HCT116 (cell line): ENCODE results near the gene PRKAG3. TPM values are rescaled to one million over a fixed set of nuclear protein-coding genes. Genes with fewer than 3 reads are reported as not detected.

Experiments
- ATAC-seq: fragments of 200-7000 bp; cut with Tn5 transposase; 2 replicates; pipeline ENCODE4 v1.9.1; 2020; ENCODE audit warnings: mild to moderate bottlenecking, moderate library complexity
- BruUV-seq: library from RNA; stranded (reverse); fragments of 400-500 nt; replicated peaks from 2 replicates; lab custom pipeline; 2021; lab: Mats Ljungman, UMichigan
- CTCF ChIA-PET: fragments of 300-600 bp; sonication (Branson Sonifier 250); formaldehyde crosslinking; loops from one replicate; lab custom pipeline; 2021; ENCODE audit warnings: antibody characterized with exemption; lab: Charles Lee
- POLR2A ChIA-PET: fragments of 300-600, 350-600 bp; sonication (Branson Sonifier 250); formaldehyde crosslinking; loops from one replicate; lab custom pipeline; 2021; ENCODE audit warnings: antibody characterized with exemption; lab: Charles Lee
- RAD21 ChIA-PET, 2 experiments: fragments of 300-600 bp; sonication (Branson Sonifier 250); formaldehyde crosslinking; loops; one replicate each; lab custom pipeline; 2023; ENCODE audit warnings: low total read pairs in 2 of 2; ENCODE audit not compliant: uncharacterized antibody in 2 of 2, unreplicated experiment in 2 of 2, low non-redundant PET in 1 of 2; lab: Charles Lee
- DNase-seq: peaks from one replicate; pipeline ENCODE4 v3.0.0-alpha.2; 2010; ENCODE audit warnings: low read depth, low spot score
- H2AFZ ChIP-seq: fragments of 200-600 bp; shearing (Covaris generic), sonication (generic); 2 replicates; pipeline ENCODE4 v1.6.1; 2017; ENCODE audit warnings: low read depth, mixed run types, mixed read lengths, antibody characterized with exemption, low read length; ENCODE audit not compliant: poor library complexity, severe bottlenecking
- H3K27ac ChIP-seq: 2 replicates; pipeline ENCODE4 v1.5.1; 2012; ENCODE audit warnings: low read depth, low read length
- H3K27me3 ChIP-seq: fragments of 200-600 bp; sonication (generic); 2 replicates; pipeline ENCODE4 v1.6.1; 2016; ENCODE audit warnings: mixed run types, low read length, mixed read lengths; ENCODE audit not compliant: insufficient read depth
- H3K36me3 ChIP-seq, 2 experiments: fragments of 200-500 bp in 1 of 2; fragments of 200-600 bp in 1 of 2; sonication (Bioruptor generic) in 1 of 2; sonication (generic) in 1 of 2; 2 replicates each; pipeline versions ENCODE4 v1.5.1 to v1.6.1; 2014 to 2016; ENCODE audit warnings: low read length in 2 of 2, inconsistent platforms in 1 of 2, mixed read lengths in 1 of 2, mixed run types in 1 of 2; ENCODE audit not compliant: insufficient read depth in 2 of 2, control insufficient read depth in 1 of 2
- H3K4me1 ChIP-seq, 2 experiments: fragments of 200-600 bp in 1 of 2; sonication (generic) in 1 of 2; 2 replicates each; pipeline versions ENCODE4 v1.5.1 to v1.6.1; 2012 to 2017; ENCODE audit warnings: low read length in 2 of 2, inconsistent platforms in 1 of 2, mild to moderate bottlenecking in 1 of 2, mixed read lengths in 1 of 2, mixed run types in 1 of 2, moderate library complexity in 1 of 2; ENCODE audit not compliant: insufficient read depth in 2 of 2, control insufficient read depth in 1 of 2
- H3K4me2 ChIP-seq: fragments of 200-600 bp; sonication (generic); 2 replicates; pipeline ENCODE4 v1.6.1; 2017; ENCODE audit warnings: mixed run types, low read length, mixed read lengths
- H3K4me3 ChIP-seq, 2 experiments: fragments of 200-600 bp in 1 of 2; sonication (generic) in 1 of 2; replicated peaks in 1 of 2; 2 replicates each; pipeline ENCODE4 v1.5.1; 2011 to 2016; ENCODE audit warnings: low read length in 2 of 2, control low read depth in 1 of 2, low read depth in 1 of 2, mild to moderate bottlenecking in 1 of 2, mixed read lengths in 1 of 2, mixed run types in 1 of 2
- H3K79me2 ChIP-seq: fragments of 200-600 bp; sonication (generic); 2 replicates; pipeline ENCODE4 v1.6.1; 2017; ENCODE audit warnings: mild to moderate bottlenecking, mixed run types, low read length, moderate library complexity, mixed read lengths; ENCODE audit not compliant: insufficient read depth
- H3K9ac ChIP-seq: fragments of 200-600 bp; sonication (generic); 2 replicates; pipeline ENCODE4 v1.6.1; 2016; ENCODE audit warnings: low read length, mixed read lengths
- H3K9me2 ChIP-seq: fragments of 200-600 bp; sonication (generic), shearing (Covaris generic); 2 replicates; pipeline ENCODE4 v1.6.1; 2017; ENCODE audit warnings: mixed run types, mild to moderate bottlenecking, moderate library complexity; ENCODE audit not compliant: insufficient read depth
- H3K9me3 ChIP-seq, 2 experiments: fragments of 200-500 bp in 1 of 2; fragments of 200-600 bp in 1 of 2; sonication (Bioruptor generic) in 1 of 2; sonication (generic) in 1 of 2; 2 replicates each; pipeline ENCODE4 v1.6.1; 2014 to 2017; ENCODE audit warnings: low read length in 2 of 2, mixed read lengths in 2 of 2, inconsistent platforms in 1 of 2, low read depth in 1 of 2, mild to moderate bottlenecking in 1 of 2, mixed run types in 1 of 2, moderate library complexity in 1 of 2; ENCODE audit not compliant: control insufficient read depth in 1 of 2, insufficient read depth in 1 of 2
- H4K20me1 ChIP-seq: fragments of 200-600 bp; sonication (generic), shearing (Covaris generic); 2 replicates; pipeline ENCODE4 v1.6.1; 2017; ENCODE audit warnings: mixed run types, mild to moderate bottlenecking, moderate library complexity; ENCODE audit not compliant: insufficient read depth
- FOSL1 ChIP-seq: IDR thresholded peaks from 2 replicates; pipeline ENCODE4 v1.6.1; 2012; ENCODE audit warnings: low read depth
- REST ChIP-seq: IDR thresholded peaks from 2 replicates; pipeline ENCODE4 v1.6.1; 2012; ENCODE audit warnings: low read depth
- ZBTB33 ChIP-seq: IDR thresholded peaks from 2 replicates; pipeline ENCODE4 v1.6.1; 2011; ENCODE audit warnings: mild to moderate bottlenecking, low read length, moderate library complexity; ENCODE audit not compliant: insufficient replicate concordance; ENCODE audit errors: extremely low read depth
- intact Hi-C: fragments of 100-400 bp; cut with micrococcal nuclease; formaldehyde crosslinking; loops from 2 replicates; pipeline ENCODE4 v1.10.0; 2022
- total RNA-seq: library from RNA; stranded (reverse); gene quantifications from one replicate; pipeline ENCODE4 v1.2.1, GENCODE V29; 2021; ENCODE audit not compliant: unreplicated experiment

Gene PRKAG3
- total RNA-seq, 1 experiment from 2014 or later, result not detected

GRCh38 chr2:218823196-218823855 lies 8.3 kb downstream of the PRKAG3 start:
- no peaks in the 10 kb centered on the region for H4K20me1 ChIP-seq
- ChIA-PET CTCF (no interaction called here), RAD21 (no interaction called here), POLR2A (interaction anchor here (1.1 kb wide), 1 partner anchor 9 kb away, joined by 3 read pairs; the partner anchor contains the start of gene PRKAG3)
- H3K9me3 ChIP-seq, result no peaks in the 10 kb centered on the region
- H3K27me3 ChIP-seq, result no peaks in the 10 kb centered on the region
- no peaks in the 10 kb centered on the region for H3K9me2 ChIP-seq
- no peak overlapping the region for H3K4me3 ChIP-seq
- ATAC-seq, result no peak
- H3K27ac ChIP-seq, result no peak overlapping the region
- no peaks in the 10 kb centered on the region for H3K79me2 ChIP-seq
- H3K4me2 ChIP-seq, result no peak overlapping the region
- no peak overlapping the region for H2AFZ ChIP-seq
- DNase-seq, result no peak
- no TSS peak for BruUV-seq
- TF ChIP-seq FOSL1 (no peak), ZBTB33 (no peak), REST (no peak)
- no peak overlapping the region for H3K9ac ChIP-seq
- no peaks in the 10 kb centered on the region for H3K4me1 ChIP-seq
- intact Hi-C loops, result no loop called here
- H3K36me3 ChIP-seq, result no peaks in the 10 kb centered on the region
